NCI-H1092 treated with DMSO at 0.1 percent for 48 hours (cell line): ENCODE results near the gene MPHOSPH8.

ENCODE experiments used
- DNase-seq: peaks from one replicate; lab custom pipeline; 2025; lab: John Stamatoyannopoulos, UW

MPHOSPH8 gene, protein sequence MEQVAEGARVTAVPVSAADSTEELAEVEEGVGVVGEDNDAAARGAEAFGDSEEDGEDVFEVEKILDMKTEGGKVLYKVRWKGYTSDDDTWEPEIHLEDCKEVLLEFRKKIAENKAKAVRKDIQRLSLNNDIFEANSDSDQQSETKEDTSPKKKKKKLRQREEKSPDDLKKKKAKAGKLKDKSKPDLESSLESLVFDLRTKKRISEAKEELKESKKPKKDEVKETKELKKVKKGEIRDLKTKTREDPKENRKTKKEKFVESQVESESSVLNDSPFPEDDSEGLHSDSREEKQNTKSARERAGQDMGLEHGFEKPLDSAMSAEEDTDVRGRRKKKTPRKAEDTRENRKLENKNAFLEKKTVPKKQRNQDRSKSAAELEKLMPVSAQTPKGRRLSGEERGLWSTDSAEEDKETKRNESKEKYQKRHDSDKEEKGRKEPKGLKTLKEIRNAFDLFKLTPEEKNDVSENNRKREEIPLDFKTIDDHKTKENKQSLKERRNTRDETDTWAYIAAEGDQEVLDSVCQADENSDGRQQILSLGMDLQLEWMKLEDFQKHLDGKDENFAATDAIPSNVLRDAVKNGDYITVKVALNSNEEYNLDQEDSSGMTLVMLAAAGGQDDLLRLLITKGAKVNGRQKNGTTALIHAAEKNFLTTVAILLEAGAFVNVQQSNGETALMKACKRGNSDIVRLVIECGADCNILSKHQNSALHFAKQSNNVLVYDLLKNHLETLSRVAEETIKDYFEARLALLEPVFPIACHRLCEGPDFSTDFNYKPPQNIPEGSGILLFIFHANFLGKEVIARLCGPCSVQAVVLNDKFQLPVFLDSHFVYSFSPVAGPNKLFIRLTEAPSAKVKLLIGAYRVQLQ

DNA sequence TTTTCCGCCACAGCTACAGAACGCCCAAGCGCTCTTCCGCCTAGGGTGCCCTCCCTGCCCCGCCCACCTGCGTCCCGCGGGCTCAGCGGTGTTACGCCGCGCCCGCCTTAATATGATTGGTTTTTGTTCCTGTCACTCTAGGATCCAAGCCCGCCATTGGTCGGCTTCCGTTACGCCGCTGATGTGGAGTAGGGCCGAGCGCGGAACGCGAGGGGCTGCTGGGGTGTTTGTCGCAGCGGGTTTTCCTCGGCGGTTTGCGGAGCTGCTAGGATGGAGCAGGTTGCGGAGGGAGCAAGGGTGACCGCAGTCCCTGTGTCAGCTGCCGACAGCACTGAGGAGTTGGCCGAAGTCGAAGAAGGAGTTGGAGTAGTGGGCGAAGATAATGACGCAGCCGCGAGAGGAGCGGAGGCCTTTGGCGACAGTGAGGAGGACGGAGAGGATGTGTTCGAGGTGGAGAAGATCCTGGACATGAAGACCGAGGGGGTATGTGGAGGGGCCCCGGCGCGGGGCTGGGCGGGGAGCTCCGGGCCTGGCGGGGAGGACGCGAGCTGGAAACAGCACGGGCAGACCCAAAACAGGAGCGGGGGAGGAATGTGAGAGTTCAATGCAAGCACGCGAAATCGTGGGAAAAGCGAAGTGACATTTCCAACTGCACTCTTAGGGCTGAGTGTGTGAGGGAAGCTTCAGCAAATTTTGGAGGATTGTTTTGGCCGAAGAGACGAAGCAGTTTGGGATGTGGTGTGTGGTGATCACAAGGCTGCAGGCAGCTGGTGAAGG lies at the start of gene MPHOSPH8:
Gene MPHOSPH8 (plus strand): TSS at position 181 of the 777 bp plus-strand sequence. CDS start 90 bp downstream, at position 271.
- DNase-seq: peak; percentile 98

DNA sequence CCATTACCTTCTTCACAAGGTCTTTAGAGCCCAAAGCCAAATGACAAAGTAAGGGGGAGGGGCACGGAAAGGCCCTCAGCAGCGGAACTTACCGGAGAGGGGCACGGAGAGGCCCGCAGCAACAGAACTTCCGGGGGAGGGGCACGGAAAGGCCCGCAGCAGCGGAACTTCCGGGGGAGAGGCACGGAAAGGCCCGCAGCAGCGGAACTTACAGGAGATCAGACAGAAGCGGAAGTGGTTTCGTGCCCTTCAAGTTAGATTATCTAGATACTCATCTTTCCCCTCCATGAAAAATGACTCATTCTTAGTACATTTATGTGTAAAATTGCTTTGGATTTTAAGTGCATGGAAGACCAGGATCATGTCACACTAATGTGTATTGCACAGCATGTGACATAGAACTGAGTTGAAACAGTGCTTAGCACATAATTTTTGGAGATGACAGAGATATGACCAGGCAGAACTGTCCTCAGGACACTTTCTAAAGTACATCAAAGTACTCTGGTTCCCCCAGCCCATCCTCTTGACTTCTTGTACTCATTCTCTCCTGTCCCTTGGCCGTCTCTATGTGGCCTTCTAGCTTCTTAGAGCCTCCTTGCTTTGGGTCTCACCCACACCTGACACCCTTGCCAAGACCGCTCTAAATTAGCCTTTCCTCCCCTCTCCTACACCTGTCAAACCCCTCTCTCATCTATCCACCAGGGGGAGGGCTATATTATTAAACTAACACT lies 46.4 kb upstream of the MPHOSPH8 start:
- no peak for DNase-seq

DNA sequence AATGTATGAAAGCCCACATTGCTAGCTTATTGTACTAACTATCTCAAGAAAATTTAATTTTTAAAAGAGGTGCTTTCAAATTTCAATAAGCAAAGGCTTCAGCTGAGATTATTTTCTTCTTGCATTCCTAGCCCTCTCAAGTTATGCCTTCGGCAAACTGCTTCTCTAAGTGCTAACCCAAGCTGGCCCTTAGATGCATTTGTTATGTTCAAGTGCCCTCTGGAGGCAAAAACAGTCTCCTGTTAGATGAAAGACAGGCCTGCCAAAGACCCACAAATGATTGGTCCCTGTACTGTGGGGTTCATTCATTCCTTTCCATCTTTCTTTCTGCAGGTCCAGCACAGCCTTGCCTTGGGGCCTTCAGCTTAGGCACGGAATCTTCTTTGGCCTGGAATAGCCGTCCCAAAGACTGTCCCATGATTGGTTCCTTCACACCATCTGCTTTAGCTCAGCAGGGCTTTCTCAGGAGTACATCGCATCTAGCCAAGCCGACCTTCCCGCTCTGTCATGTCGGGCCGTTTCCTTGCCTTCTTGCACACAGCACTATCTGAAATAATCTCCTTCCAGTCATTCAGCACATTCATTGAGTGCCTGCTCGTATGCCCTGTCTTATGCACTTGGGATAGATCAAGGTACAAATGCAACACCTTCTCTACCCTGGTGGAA lies 45.7 kb upstream of the MPHOSPH8 start:
- DNase-seq: peak; percentile 35

DNA sequence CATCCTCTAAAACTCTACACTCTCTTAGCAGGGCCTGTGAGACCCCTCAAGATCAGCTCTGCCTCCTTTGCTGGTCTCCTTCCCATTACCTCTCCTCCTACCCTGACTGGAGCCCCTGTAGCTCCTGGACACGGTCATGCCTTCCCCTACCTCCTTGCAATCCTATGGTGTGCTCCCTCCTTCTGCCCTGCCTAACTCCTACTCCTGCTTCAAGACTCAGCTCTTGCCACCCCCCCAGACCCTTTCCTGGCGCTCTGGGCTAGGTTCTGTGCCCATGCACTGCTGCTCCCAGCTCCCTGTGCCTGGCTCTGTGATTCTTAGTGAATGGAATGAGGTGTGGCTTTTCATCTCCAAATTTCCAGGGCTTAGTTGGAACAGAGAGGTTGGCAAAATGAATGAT lies 44.1 kb upstream of the MPHOSPH8 start:
- DNase-seq: no peak

DNA sequence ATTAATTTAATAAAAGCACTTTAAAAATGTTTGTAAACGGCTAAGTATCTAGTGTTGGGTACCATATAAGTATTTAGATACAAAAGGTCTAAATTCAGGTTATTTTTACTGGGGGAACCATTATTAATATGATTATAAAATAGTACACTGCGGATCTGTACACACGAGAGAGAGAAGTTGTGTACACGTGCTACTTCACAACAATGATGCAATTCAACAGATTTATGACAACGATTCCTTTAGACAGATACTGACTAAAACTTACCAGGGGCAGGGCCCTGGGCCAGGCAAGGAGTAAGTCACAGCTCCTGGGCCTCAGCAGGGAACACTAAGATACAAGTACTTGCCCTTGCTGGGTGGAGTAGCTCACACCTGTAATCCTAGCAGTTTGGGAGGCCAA lies 43.0 kb upstream of the MPHOSPH8 start:
- DNase-seq: no peak

DNA sequence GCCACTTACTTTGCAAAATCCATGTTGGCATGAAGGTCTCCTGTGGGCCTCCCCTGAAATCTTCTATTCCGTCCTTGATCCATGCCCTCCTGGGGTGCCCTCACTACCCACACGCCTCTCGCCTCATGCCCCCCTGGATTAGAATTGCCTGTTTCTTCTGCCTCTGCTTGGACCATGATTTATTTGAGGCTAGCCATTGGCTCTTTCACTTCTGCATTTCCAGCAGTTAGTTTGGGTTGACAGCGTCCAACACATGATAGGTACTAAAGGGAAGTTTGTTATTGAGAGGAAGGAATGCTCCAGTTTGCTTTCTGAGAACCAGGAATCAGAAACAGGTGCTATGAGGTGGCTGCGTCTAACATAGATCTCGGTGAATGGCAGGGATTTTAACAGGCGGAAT lies 41.6 kb upstream of the MPHOSPH8 start:
- DNase-seq: no peak

DNA sequence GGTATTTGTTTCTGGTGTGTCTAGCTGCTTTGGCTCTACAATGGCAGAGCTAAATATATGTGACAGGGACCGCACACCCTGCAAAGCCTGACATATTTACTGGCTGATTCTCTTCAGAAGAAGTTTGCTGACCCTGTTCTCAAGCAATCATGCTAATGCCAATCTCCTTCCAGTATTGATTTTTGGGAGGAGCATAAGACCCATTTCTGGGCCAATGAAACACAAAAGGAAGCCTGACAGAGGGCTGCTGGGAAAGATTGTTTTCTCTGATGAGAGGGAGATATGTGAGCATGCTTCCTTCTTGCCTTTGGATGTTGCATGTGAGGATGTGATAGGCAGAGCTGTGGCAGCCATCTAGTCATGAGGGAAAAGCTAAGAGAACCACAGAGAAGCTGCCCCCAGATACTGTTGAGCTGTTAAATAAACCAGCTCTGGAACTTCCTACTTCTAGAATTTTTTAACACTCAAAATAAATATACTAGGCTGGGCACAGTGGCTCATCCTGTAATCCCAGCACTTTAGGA lies 40.7 kb upstream of the MPHOSPH8 start:
- DNase-seq: no peak

DNA sequence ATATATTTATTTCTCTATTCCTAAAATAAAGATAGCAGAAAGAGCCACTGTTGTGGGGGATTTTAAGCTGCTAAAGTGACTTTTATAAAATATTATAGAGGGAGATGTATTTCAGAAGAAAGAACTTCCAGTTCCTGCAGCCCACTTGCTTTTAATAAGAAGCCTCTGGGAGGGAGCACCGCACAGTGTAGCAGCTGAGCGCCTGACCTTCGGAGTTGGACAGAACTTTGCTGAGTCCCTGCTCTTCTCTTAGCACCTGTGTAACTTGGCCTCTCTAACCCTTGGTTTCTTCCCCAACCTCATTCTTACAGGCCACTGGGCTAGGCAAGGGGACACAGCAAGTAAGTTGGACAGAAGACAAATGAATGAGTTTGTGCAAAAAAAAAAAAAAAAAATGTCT lies 37.4 kb upstream of the MPHOSPH8 start:
- DNase-seq: no peak

DNA sequence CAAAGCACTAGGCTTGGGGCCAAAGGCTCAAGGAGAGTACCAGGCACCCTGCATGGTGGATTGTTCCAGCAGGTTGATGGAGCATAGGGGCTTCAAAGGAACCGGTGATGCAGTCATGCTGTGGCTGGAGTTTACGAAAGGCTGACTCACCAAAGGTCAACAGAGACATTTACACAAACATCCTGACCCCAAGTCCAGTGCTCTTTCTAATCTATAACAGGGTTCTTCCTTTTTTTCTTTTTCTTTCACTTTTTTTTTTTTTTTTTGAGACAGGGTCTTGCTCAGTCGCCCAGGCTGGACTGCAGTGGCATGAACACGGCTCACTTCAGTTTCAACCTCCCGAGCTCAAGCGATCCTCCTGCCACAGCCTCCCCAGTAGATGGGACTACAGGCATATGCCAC lies 36.5 kb upstream of the MPHOSPH8 start:
- DNase-seq: no peak

DNA sequence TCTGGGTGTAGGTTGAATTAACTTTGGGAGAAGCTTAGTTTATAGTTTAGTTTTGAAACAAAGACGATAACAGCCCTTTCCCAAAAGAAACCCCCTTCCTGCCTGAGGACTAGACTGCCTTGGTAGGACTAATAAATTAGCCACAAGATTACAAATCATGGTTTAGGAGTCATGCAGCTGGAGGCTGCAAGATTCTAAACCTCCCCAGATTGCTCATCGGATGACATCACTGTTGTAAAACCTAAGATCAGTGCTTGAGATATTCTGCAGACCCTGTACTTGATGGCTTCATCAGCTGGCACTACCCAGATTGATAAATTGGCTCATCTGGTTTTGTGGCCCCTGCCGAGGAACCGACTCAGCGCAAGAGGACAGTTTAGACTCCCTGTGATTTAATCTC lies 35.9 kb upstream of the MPHOSPH8 start:
- DNase-seq: no peak

DNA sequence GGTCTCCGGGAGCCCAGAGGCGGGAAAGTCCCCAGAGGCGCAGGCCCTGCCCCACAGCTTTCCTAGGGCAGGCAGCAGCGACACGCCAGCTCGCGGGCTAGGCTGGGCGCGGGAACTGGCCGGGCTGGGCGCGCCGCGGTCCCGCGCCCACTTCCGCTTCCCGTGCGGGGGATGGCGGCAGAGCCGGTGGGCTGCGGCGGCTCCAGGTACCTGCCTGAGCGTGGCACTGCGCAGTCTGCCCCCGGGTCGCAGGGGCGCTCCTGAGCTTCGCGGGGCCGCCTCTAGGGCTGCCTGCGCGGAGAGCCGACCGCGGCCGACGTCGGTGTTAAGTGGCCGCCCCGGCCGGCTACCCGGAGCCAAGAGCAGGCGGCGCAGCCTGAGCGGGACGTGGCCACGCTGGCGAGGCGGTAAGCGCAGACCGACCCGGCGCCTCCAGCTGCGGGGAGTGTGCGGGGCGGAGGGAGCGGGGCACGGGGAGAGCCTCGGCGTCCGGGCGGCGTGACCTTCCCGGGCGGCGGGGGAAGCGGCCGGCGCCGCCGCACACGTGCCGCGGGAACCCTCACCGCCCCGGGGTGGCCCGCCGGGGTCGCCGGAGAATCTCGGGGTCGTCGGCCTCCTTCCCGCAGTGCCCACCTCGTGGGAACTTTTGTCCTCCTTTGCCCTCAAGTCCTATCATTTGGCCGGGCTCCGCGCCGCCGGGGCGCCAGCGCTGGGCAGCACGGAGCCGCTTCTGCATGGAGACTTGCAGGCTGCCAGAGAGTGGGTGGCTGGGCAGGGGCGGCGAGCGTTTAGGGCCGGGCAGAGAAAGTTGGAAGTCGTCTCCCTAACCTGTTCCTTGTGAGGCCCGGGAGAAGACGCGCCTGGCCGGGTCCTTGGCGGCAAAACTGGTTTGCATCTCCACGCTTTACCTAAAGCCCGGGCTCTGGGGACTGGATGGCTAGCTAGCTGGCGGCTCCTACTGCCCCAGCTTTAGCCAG lies 31.4 kb upstream of the MPHOSPH8 start:
- DNase-seq: peak; percentile 60

DNA sequence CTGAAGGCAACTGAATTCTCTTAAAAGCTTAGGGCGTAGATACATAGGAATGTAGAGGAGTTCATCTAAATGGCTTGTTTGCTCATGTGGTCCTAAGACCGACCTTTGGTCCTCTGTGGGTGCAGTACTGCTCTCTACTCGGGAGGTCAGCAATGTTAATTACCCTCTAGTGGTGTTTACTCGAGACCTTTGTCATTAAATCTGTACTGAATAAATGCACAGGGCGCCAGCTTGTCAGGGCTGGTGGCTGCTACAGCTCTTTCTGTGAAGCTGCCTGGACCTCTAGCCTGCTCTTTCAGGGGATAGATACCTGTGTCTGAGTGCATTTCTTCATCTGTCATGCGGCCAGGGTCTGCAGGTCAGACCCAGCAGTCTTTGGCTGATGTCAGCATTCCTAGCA lies 29.2 kb upstream of the MPHOSPH8 start:
- DNase-seq: no peak

DNA sequence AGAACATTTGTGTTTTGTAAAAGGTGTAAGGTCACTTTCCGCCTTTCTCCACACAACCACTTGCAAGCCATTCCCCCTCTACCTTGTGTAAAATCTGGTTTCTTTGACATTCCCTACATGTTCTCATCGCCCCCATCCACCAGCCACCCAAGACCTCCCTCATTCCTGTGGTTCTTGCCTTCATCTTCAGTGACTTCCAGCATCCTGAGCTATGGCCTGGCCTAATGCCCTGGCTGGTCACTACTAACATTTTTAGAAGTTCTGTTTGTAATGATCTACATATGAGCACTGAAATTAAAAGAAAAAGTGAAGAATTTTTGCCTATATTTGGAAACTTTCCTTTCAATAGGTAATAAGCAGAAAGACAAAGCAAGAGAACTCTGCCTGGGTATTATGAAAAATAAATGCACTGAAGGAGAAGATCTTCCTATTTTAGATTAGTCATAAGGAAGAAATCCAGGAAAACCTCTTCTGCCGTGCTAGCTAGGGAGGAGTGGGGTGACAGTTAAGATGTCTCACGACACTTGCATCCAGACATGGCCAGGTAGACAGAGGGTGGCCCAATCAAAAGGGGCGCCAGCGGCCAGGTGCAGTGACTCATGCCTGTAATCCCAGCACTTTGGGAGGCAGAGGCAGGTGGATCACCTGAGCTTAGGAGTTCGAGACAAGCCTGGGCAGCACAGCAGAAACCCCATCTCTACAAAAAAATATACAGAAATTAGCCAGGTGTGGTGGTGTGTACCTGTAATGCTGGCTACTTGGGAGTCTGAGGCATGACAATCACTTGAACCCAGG lies 28.1 kb upstream of the MPHOSPH8 start:
- DNase-seq: no peak

DNA sequence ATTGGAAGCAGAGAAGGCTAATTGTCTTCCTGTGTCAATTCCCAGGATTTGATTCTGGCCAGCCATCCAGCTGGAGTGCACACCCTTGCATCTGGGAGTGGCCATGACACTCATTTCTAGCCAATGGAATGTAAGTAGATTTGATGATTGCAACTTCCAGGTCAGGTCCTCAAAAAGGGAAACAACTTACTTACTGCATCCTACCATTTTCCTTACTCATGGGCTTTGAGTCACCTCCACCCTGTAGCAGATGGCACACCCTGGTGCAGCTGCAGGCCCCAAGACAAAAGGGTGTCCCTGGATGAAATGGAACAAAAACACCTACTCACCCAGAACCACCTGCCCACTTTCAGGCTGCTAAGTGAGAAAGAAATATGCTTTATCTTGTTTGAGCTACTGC lies 27.3 kb upstream of the MPHOSPH8 start:
- DNase-seq: no peak

DNA sequence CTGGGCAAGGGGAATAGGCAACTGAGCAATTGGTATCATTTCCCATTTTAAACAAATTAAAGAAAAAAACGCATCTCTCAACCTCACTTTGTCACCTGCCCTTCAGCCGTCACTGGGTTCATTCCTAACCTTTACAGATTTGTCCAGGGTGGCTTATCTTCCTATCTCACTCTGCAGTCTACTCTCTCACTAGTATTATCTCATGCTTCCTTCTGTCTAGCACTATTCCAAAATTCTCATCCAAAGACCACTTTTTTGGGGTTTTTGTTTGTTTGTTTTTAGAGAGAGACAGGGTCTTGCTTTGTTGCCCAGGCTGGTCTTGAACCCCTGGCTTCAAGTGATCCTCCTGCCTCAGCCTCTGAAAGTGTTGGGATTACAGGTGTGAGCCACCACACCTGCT lies 26.7 kb upstream of the MPHOSPH8 start:
- DNase-seq: no peak

DNA sequence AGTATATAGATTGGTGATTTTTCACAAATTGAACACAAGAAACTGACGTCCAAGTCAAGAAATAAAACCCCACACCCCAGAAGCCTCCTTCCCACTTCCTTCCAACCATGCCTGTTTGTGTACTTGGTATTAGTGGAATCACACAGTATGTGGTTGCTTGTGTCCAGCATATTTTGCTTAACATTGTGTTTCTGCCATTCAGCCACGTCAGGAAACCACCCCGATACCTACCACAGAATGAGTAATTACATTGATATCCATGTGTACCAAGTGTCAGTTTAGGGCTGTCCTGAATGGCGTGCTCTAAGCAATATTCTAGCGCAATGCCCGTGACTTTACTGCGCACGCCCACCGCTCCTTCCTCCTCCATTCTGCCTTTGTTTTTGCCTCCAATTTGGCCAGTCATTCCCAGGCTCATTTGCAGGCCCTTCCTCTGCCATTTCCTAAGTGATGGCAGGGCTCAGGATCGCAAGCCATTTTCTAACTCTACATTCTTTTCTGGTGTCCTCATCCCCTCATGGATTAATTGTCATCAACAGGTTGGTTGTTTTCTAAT lies 25.9 kb upstream of the MPHOSPH8 start:
- DNase-seq: no peak

DNA sequence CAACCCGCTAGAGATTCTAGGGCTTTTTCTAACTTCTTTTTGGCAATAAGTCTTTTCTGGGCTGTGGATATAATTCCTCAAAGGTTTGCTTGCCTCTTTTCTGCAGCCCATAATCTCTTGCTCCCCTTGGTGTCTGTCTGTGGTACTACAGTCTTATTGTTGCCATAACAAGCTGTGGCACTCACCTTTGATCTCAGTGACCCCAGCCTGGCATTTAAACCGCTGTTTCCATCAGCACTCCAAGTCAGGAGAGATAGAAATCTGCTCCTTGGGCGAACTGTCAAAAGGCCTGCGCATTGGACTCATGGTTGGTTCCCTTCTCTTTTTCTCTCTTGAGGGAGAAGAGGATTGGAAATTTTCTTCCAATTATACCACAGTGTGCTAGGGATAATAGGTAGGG lies 14.5 kb upstream of the MPHOSPH8 start:
- DNase-seq: no peak

DNA sequence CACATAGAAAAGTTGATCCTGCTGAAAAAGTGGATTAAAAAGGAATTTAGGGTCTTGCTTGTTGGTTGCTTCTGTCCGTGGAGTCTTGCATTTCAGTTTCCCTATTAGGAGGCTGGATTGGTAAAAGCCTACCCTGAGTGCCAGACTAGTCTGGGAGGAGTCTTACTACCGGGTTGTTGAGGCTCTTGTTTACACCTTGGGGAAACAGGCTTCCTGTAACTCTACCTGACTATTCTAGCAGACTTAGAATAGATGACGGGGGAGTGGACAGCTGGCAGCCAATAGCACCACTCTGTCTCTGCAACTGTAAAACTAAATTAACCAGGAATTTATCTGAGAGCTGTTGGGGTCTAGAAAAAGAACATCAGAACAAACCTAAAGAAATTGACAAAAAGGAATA lies 11.3 kb upstream of the MPHOSPH8 start:
- DNase-seq: no peak

DNA sequence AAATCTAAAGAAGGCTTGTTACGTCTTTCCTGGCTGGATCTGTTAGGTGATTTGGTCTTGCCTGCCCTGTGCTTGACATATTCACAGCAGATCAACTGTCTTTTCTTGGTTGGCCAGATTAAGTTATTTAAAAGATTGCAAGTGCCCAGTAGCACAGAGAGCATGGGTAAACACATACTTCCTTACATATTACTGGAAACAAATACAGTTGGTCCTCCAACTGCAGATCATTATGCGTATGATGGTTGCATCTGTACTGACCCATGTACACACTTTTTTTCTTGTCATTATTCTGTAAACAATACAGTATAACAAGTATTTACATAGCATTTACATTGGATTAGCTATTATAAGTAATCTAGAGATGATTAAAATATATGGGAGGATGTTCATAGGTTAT lies 9.2 kb upstream of the MPHOSPH8 start:
- no peak for DNase-seq
